ENCODE data around the gene CHGA. TPM values are rescaled to one million over a fixed set of nuclear protein-coding genes. Genes with fewer than 3 reads are reported as not detected.

The CHGA gene
- total and polyA plus RNA-seq, 2 of the 13 experiments (the other 11 are each of a cell fraction or from before 2014, with no cell fraction given), result not detected

GRCh38 chr14:92964124-92965109, 41.5 kb downstream of the CHGA start (continued):
- peak; percentile 17; the same call in 1 of the 2 replicates for TF ChIP-seq MAX (IDR thresholded peaks at IDR 0.05)
- no peak for TF ChIP-seq THAP8 (CRISPR knock-in tag; IDR thresholded peaks at IDR 0.05; ENCODE audit: borderline replicate concordance)
- TF ChIP-seq ADNP (CRISPR knock-in tag; IDR thresholded peaks at IDR 0.05), result no peak
- TF ChIP-seq ZNF431 (CRISPR knock-in tag; IDR thresholded peaks at IDR 0.05; ENCODE audit: borderline replicate concordance, low read depth), result peak; percentile 100
- TF ChIP-seq HMGXB4 (CRISPR knock-in tag; IDR thresholded peaks at IDR 0.05; ENCODE audit: borderline replicate concordance in 1 of 2, low read depth in 1 of 2), result no peak
- TF ChIP-seq ARID3A (IDR thresholded peaks at IDR 0.05; ENCODE audit: low read depth, low read length), result no peak
- no peak for TF ChIP-seq THAP11 (CRISPR knock-in tag; IDR thresholded peaks at IDR 0.05)
- TF ChIP-seq NCOA2 (CRISPR knock-in tag; IDR thresholded peaks at IDR 0.05), result no peak
- no peak for TF ChIP-seq ZNF703 (CRISPR knock-in tag; IDR thresholded peaks at IDR 0.05; ENCODE audit: borderline replicate concordance)
